Heart right ventricle (tissue), 16 donors: ENCODE results near the gene CDH23. TPM values are rescaled to one million over a fixed set of nuclear protein-coding genes. Genes with fewer than 3 reads are reported as not detected.
A peak's percentile ranks its signal among the peaks of the same experiment; 100 is the strongest.

Source experiments
- ATAC-seq, 8 donors: fragments of 200-7000 bp; cut with Tn5 transposase; one replicate each; pipeline ENCODE4 v1.9.1; 2020; ENCODE audit warnings: mild to moderate bottlenecking in 8 of 8, moderate library complexity in 8 of 8, moderate number of reproducible peaks in 1 of 8
- DNase-seq, 2 donors: peaks; one replicate each; pipeline ENCODE4 v3.0.0-alpha.2; 2020
- H3K27ac ChIP-seq, 10 donors: fragments of 200-600 bp; sonication (generic) in 2 of 10; one replicate each; pipeline versions ENCODE4 v1.5.0 to v1.8.0; 2020 to 2022; ENCODE audit warnings: mild to moderate bottlenecking in 3 of 10
- H3K27me3 ChIP-seq, 7 donors: fragments of 200-600 bp; one replicate each; pipeline ENCODE4 v1.8.0; 2021 to 2022; ENCODE audit warnings: mild to moderate bottlenecking in 2 of 7
- H3K36me3 ChIP-seq, 9 donors: fragments of 200-600 bp; sonication (generic) in 1 of 9; one replicate each; pipeline versions ENCODE4 v1.5.0 to v1.8.0; 2020 to 2022; ENCODE audit warnings: mild to moderate bottlenecking in 2 of 9
- H3K4me1 ChIP-seq, 9 donors: fragments of 200-600 bp; sonication (generic) in 1 of 9; one replicate each; pipeline versions ENCODE4 v1.5.0 to v1.8.0; 2020 to 2022; ENCODE audit warnings: mild to moderate bottlenecking in 4 of 9
- H3K4me3 ChIP-seq, 10 donors: fragments of 200-600 bp; sonication (generic) in 2 of 10; one replicate each; pipeline versions ENCODE4 v1.5.0 to v1.8.0; 2020 to 2022; ENCODE audit warnings: mild to moderate bottlenecking in 7 of 10, moderate library complexity in 2 of 10
- H3K9me3 ChIP-seq, 11 donors: fragments of 200-600 bp in 10 of 11; sonication (generic) in 2 of 11; one replicate each; pipeline versions ENCODE4 v1.5.0 to v1.8.0; 2013 to 2022; ENCODE audit warnings: mild to moderate bottlenecking in 2 of 11, control low read depth in 1 of 11, moderate library complexity in 1 of 11
- CTCF ChIP-seq, 9 donors: fragments of 200-600 bp; sonication (generic) in 2 of 9; IDR thresholded peaks; one replicate each; pipeline versions ENCODE4 v1.5.0 to v1.8.0; 2021 to 2022; ENCODE audit warnings: antibody characterized with exemption in 9 of 9, mild to moderate bottlenecking in 5 of 9, moderate library complexity in 1 of 9
- WGBS, 2 donors: extraction: QIAGEN DNeasy Blood & Tissue Kit; methylation state at CpG; one replicate each; pipeline ENCODE4 v1.1.7; 2013; ENCODE audit warnings: inconsistent platforms in 1 of 2; 5-methylcytosine and 5-hydroxymethylcytosine counted together
- intact Hi-C, 10 donors: fragments of 100-400 bp; cut with DNase I; formaldehyde crosslinking; loops; one replicate each; pipeline versions ENCODE4 v1.11.1 to v1.14.2; 2022
- polyA plus RNA-seq, 2 donors: library from polyadenylated mRNA; stranded (reverse); fragments of 200-250 nt; gene quantifications; one replicate each; pipeline ENCODE4 v1.2.3, GENCODE V29; 2013
- total RNA-seq, 10 donors: library from RNA; stranded (reverse); fragmentation: NEBNext Ultra II Directional in 3 of 10; extraction: Animal tissue kit (Norgen Biotek cat#: 25700) in 3 of 10; gene quantifications; one replicate each; pipeline versions ENCODE4 v1.2.1 to v1.2.4, GENCODE V29; 2021 to 2023
- donor health status: Arrhythmogenic right ventricular cardiomyopathy.
- donor health status: ischemic (EF 13 %, LVEDD 7.1; RV severe dilation, severe dysfunction).
- donor health status: healthy with polysubstance abuse.
- donor health status: DM: no; HTN: yes; CAD: no.
- donor health status: DM: no; HTN: no; CAD: no.
- donor health status: ischemic (EF 25% LVEDD 6.9; RV normal size, moderate dysfunction).
- donor health status: ischemic (EF 25% LVEDD 5.7; RV mildly dilated, moderate dysfunction).
- donor health status: healthy.
- donor health status: DM: yes; HTN: yes; CAD: no.
- donor health status: Ischemic cardiomyopathy.
- donor health status: ischemic (EF 35%, LVEDD 5.7; RV mildly dilated, moderate dysfunction).
- donor health status: nonischemic (EF 11% LVEDD 7.7; RV severe dilation, severe dysfunction).
- donor health status: DM: yes; HTN: yes; CAD: no.
- donor health status: PGD.
- donor health status: ischemic (EF 29% LVEDD 5.4; RV normal size, mild dysfunction).
- donor health status: nonischemic (EF 23%, LVEDD 6.1; RV moderate dilation, normal function).

CDH23 gene
- total and polyA plus RNA-seq, 12 donors, result 1.1 to 7.7 (median 4.6) TPM

- no peak for DNase-seq
- WGBS, 2 donors, result 91 to 97% methylated on average over 18 of the region's 18 CpGs
- no peak for TF ChIP-seq CTCF (IDR thresholded peaks at IDR 0.05)
- H3K9me3 ChIP-seq, result no peaks in the 10 kb centered on the region
- H3K4me1 ChIP-seq, result peaks cover 16 to 56% (median 29%) of the 10 kb centered on the region in 9 donors
- intact Hi-C loops, result loop anchor here in 6 of 10 donors (5.0 to 10.0 kb wide), 3 partner anchors 47 to 505 kb away; partner anchors contain the start of genes SLC29A3 (in 3 of the 6) and VSIR (in 1 of the 6)
- no peaks in the 10 kb centered on the region for H3K27me3 ChIP-seq
- peaks cover 0 to 99% (median 68%) of the 10 kb centered on the region in 9 donors for H3K36me3 ChIP-seq
- H3K27ac ChIP-seq, result peak overlapping the region in 3 of 10 donors; percentile 8 to 86 (median 84)
- ATAC-seq, result no peak
- H3K4me3 ChIP-seq, result no peak overlapping the region
Observed at GRCh38 chr10:71819441-71819861, 422.7 kb downstream of the CDH23 start.

GRCh38 chr10:71819985-71820384 lies 423.3 kb downstream of the CDH23 start:
- Histone ChIP-seq H3K36me3 (peaks cover under 1 to 100% (median 73%) of the 10 kb centered on the region in 9 donors), H3K27ac (no peak overlapping the region), H3K9me3 (no peaks in the 10 kb centered on the region), H3K4me3 (no peak overlapping the region), H3K4me1 (peaks cover 16 to 56% (median 29%) of the 10 kb centered on the region in 9 donors), H3K27me3 (no peaks in the 10 kb centered on the region)
- WGBS, 2 donors, result 78 to 90% methylated on average over 6 of the region's 6 CpGs
- no peak for TF ChIP-seq CTCF (IDR thresholded peaks at IDR 0.05)
- no peak for ATAC-seq
- DNase-seq, result no peak
- intact Hi-C loops, result loop anchor here in 6 of 10 donors (5.0 to 10.0 kb wide), 3 partner anchors 48 to 505 kb away; partner anchors contain the start of genes SLC29A3 (in 3 of the 6) and VSIR (in 1 of the 6)

- H3K27me3 ChIP-seq, result no peaks in the 10 kb centered on the region
- intact Hi-C loops, result no loop called here
- DNase-seq (no peak), ATAC-seq (no peak)
- H3K36me3 ChIP-seq, result peaks cover 6 to 100% (median 80%) of the 10 kb centered on the region in 9 donors
- WGBS, 2 donors, result 84 to 89% methylated on average over 8 of the region's 8 CpGs
- peaks cover 16 to 56% (median 28%) of the 10 kb centered on the region in 9 donors for H3K4me1 ChIP-seq
- H3K9me3 ChIP-seq, result no peaks in the 10 kb centered on the region
- no peak overlapping the region for H3K27ac ChIP-seq
- no peak for TF ChIP-seq CTCF (IDR thresholded peaks at IDR 0.05)
- no peak overlapping the region for H3K4me3 ChIP-seq
Observed at GRCh38 chr10:71820966-71821365, 424.2 kb downstream of the CDH23 start.

GRCh38 chr10:71821909-71822763 lies 425.4 kb downstream of the CDH23 start:
- ATAC-seq (no peak), DNase-seq (no peak)
- 86 to 90% methylated on average over 9 of the region's 9 CpGs for WGBS, 2 donors
- Histone ChIP-seq H3K36me3 (peaks cover 8 to 100% (median 81%) of the 10 kb centered on the region in 9 donors), H3K27me3 (no peaks in the 10 kb centered on the region), H3K9me3 (no peaks in the 10 kb centered on the region), H3K4me3 (no peak overlapping the region), H3K27ac (no peak overlapping the region), H3K4me1 (peaks cover 11 to 53% (median 19%) of the 10 kb centered on the region in 9 donors)
- intact Hi-C loops, result no loop called here
- no peak for TF ChIP-seq CTCF (IDR thresholded peaks at IDR 0.05)
